MM.1S (cell line): Measurements from ENCODE around the gene CTSD.

Experiments used
- DNase-seq: peaks from one replicate; pipeline ENCODE4 v3.0.0-alpha.2; 2015
- H2AFZ ChIP-seq: fragments of 300-600 bp; sonication (generic); 2 replicates; pipeline ENCODE4 v1.6.0; 2016; ENCODE audit warnings: antibody characterized with exemption, low read length
- H3F3A ChIP-seq: fragments of 300-600 bp; sonication (generic); 2 replicates; pipeline ENCODE4 v1.6.1; 2016; ENCODE audit warnings: mild to moderate bottlenecking, antibody characterized with exemption, low read length, moderate library complexity, mixed read lengths; ENCODE audit not compliant: insufficient read depth
- H3K27ac ChIP-seq: fragments of 300-600 bp; sonication (generic); 2 replicates; pipeline ENCODE4 v1.5.1; 2016; ENCODE audit warnings: mild to moderate bottlenecking, low read length
- H3K27me3 ChIP-seq: fragments of 300-600 bp; sonication (generic); replicated peaks from 2 replicates; pipeline ENCODE4 v1.6.0; 2016; ENCODE audit warnings: low read length; ENCODE audit not compliant: insufficient read depth
- H3K36me3 ChIP-seq: fragments of 300-600 bp; sonication (generic); replicated peaks from 2 replicates; pipeline ENCODE4 v1.6.1; 2016; ENCODE audit warnings: mild to moderate bottlenecking, low read length, mixed read lengths; ENCODE audit not compliant: insufficient read depth
- H3K4me1 ChIP-seq: fragments of 300-600 bp; sonication (generic); 2 replicates; pipeline ENCODE4 v1.6.1; 2016; ENCODE audit warnings: low read length, mixed read lengths
- H3K4me2 ChIP-seq: fragments of 300-600 bp; sonication (generic); 2 replicates; pipeline ENCODE4 v1.6.0; 2016; ENCODE audit warnings: low read depth, low read length
- H3K4me3 ChIP-seq: fragments of 300-600 bp; sonication (generic); 2 replicates; pipeline ENCODE4 v1.5.1; 2016; ENCODE audit warnings: low read length, mixed read lengths
- H3K79me2 ChIP-seq: fragments of 300-600 bp; sonication (generic); 2 replicates; pipeline ENCODE4 v1.6.1; 2016; ENCODE audit warnings: mixed run types, low read length, mixed read lengths
- H3K9ac ChIP-seq: fragments of 300-600 bp; sonication (generic); 2 replicates; pipeline ENCODE4 v1.6.1; 2016; ENCODE audit warnings: low read length, mixed read lengths
- H3K9me2 ChIP-seq: fragments of 300-600 bp; sonication (generic); replicated peaks from 2 replicates; pipeline ENCODE4 v1.6.1; 2016; ENCODE audit warnings: mild to moderate bottlenecking, low read length, mixed read lengths; ENCODE audit not compliant: insufficient read depth
- H3K9me3 ChIP-seq: fragments of 300-600 bp; sonication (generic); replicated peaks from 2 replicates; pipeline ENCODE4 v1.6.1; 2016; ENCODE audit warnings: mild to moderate bottlenecking, low read length, mixed read lengths; ENCODE audit not compliant: insufficient read depth
- H4K20me1 ChIP-seq: fragments of 300-600 bp; sonication (generic); 2 replicates; pipeline ENCODE4 v1.6.1; 2016; ENCODE audit warnings: mild to moderate bottlenecking, low read length, moderate library complexity, mixed read lengths; ENCODE audit not compliant: insufficient read depth
- CTCF ChIP-seq: fragments of 300-600 bp; sonication (generic); IDR thresholded peaks from 2 replicates; pipeline ENCODE4 v1.5.1; 2016; ENCODE audit warnings: antibody characterized with exemption, low read length, mixed read lengths
- EZH2 ChIP-seq: fragments of 300-600 bp; sonication (generic); optimal IDR thresholded peaks from 2 replicates; pipeline ENCODE3; 2017; ENCODE audit warnings: low read depth, mild to moderate bottlenecking, antibody characterized with exemption, low read length, mixed read lengths
- EZH2phosphoT487 ChIP-seq: fragments of 300-600 bp; sonication (generic); IDR thresholded peaks from 2 replicates; pipeline ENCODE4 v1.6.1; 2018; ENCODE audit warnings: antibody characterized with exemption, low read length

CTSD gene

DNA sequence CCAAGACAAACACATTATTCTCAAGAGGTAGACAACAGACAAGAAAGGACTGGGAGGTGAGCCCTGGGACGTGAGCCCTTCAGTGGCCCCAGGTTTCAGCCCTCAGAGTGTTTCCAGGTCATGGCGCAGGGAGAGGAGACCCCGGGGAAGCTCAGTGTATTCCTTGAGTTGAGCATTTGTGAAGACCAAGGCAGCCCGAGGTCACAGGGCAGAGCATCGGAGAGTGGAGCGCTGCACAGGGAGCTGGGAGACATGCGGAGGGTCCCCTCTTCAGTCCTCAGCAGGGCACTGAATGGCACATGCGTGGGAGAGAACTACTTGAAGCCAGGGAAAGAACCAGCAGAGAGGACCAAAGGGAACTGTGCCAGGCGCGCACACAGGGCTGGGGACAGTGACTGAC lies 55.0 kb downstream of the CTSD start:
- H2AFZ ChIP-seq: no peak overlapping the region
- no peak for DNase-seq
- no peak overlapping the region for H3K9ac ChIP-seq
- H3K27me3 ChIP-seq: peaks cover 91% of the 10 kb centered on the region
- no peaks in the 10 kb centered on the region for H3K9me2 ChIP-seq
- no peaks in the 10 kb centered on the region for H3K36me3 ChIP-seq
- H3K4me1 ChIP-seq: no peaks in the 10 kb centered on the region
- H3K4me3 ChIP-seq: no peak overlapping the region
- H3F3A ChIP-seq: no peaks in the 10 kb centered on the region
- no peak overlapping the region for H3K4me2 ChIP-seq
- H3K27ac ChIP-seq: no peak overlapping the region
- H3K9me3 ChIP-seq: no peaks in the 10 kb centered on the region
- H4K20me1 ChIP-seq: no peaks in the 10 kb centered on the region
- H3K79me2 ChIP-seq: no peaks in the 10 kb centered on the region
- TF ChIP-seq CTCF (no peak), EZH2 (no peak), EZH2phosphoT487 (no peak)

- no peak overlapping the region for H3K4me3 ChIP-seq
- no peaks in the 10 kb centered on the region for H3K79me2 ChIP-seq
- H3K9me3 ChIP-seq: no peaks in the 10 kb centered on the region
- no peaks in the 10 kb centered on the region for H3K9me2 ChIP-seq
- H3K27me3 ChIP-seq: peaks cover 91% of the 10 kb centered on the region
- no peaks in the 10 kb centered on the region for H3K4me1 ChIP-seq
- H3K27ac ChIP-seq: no peak overlapping the region
- no peaks in the 10 kb centered on the region for H3K36me3 ChIP-seq
- no peaks in the 10 kb centered on the region for H3F3A ChIP-seq
- DNase-seq: no peak
- no peak for TF ChIP-seq CTCF
- TF ChIP-seq EZH2phosphoT487: no peak
- TF ChIP-seq EZH2: no peak
- H2AFZ ChIP-seq: no peak overlapping the region
- H3K4me2 ChIP-seq: no peak overlapping the region
- H4K20me1 ChIP-seq: no peaks in the 10 kb centered on the region
- H3K9ac ChIP-seq: no peak overlapping the region
These were observed 56.0 kb downstream of the CTSD start for GRCh38 chr11:1707751-1708150.

- Histone ChIP-seq H4K20me1 (no peaks in the 10 kb centered on the region), H3K9me2 (no peaks in the 10 kb centered on the region), H3F3A (no peaks in the 10 kb centered on the region), H3K27ac (no peak overlapping the region), H2AFZ (no peak overlapping the region), H3K36me3 (no peaks in the 10 kb centered on the region), H3K9ac (no peak overlapping the region), H3K9me3 (no peaks in the 10 kb centered on the region), H3K4me1 (no peaks in the 10 kb centered on the region), H3K4me2 (no peak overlapping the region; the same call in 1 of the 2 replicates), H3K27me3 (peaks cover 93% of the 10 kb centered on the region), H3K79me2 (no peaks in the 10 kb centered on the region), H3K4me3 (no peak overlapping the region)
- DNase-seq: no peak
- TF ChIP-seq CTCF (peak; percentile 36), EZH2phosphoT487 (no peak), EZH2 (no peak)
These were observed 56.9 kb downstream of the CTSD start for GRCh38 chr11:1706634-1707400.
